ENCODE results near the gene PIGS.
"Not testable (repeated sequence)": the region's sequence is repeated elsewhere in the genome, so short reads cannot be mapped to it uniquely, and the experiment has no call there.

The PIGS gene

GRCh38 chr17:28604031-28604430, 32.7 kb upstream of the PIGS start:
- H3K27ac ChIP-seq (ENCODE audit: insufficient read depth, low read length, poor library complexity, severe bottlenecking); H3K36me3 ChIP-seq (ENCODE audit: control insufficient read depth, insufficient read depth, low read length); H3K4me1 ChIP-seq (ENCODE audit: control insufficient read depth, insufficient read depth, low read length, poor library complexity, severe bottlenecking); H3K27me3 ChIP-seq (replicated peaks; ENCODE audit: control insufficient read depth, insufficient read depth, low read length, poor library complexity, severe bottlenecking); DNase-seq; H3K4me3 ChIP-seq (ENCODE audit: insufficient read depth, low read depth, low read length, poor library complexity, severe bottlenecking); H3K9me3 ChIP-seq (ENCODE audit: control insufficient read depth, low read length): not testable (repeated sequence)

DNA sequence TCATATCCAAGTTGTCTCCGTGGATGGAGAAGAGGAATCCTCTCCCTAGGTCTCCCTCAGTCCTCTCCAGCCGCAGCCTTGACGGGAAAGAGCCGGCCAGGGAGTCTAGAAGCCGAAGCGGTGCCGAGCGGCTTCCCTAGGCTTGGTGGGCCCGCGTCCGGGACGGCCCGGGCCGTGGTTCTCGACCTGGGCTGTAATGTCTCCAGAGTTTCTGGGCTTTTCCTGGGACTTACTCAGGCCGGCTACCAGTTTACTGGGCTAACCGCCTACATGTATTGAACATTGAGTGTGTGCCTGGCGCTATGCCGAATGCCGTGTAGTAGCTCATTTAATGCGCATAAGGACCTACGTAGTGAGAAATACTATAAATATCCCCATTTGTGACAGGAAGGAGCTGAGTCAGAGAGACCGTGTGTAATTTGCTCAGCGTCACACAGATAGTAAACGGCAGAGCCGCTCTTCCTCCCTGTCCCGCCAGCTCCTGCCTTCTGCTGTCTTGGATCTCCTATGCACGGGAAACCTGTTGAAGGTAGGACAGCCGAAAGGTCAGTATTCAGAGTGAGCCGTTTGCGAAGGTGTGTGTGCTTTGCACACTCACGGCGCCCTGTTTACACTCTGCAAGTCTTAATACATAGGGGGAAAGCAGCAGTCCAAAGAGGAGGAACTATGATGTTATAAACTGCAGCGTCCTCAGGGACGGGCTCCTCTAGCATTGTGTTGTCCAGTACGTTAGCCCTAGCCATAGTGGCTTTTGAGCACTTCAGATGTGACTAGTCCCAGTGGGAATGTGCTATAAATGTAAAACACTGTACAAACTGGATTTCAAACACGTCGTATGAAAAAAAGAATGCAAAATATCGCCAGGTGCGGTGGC, 28.2 kb upstream of the PIGS start:
- peaks cover 15% of the 10 kb centered on the region for H3K4me1 ChIP-seq (ENCODE audit: control insufficient read depth, insufficient read depth, low read length, poor library complexity, severe bottlenecking)
- no peaks in the 10 kb centered on the region for H3K27me3 ChIP-seq (replicated peaks; ENCODE audit: control insufficient read depth, insufficient read depth, low read length, poor library complexity, severe bottlenecking)
- H3K36me3 ChIP-seq (ENCODE audit: control insufficient read depth, insufficient read depth, low read length) = no peaks in the 10 kb centered on the region
- peak overlapping the region; percentile 67 for H3K4me3 ChIP-seq (ENCODE audit: insufficient read depth, low read depth, low read length, poor library complexity, severe bottlenecking)
- DNase-seq = peak; percentile 31 to 52 (median 33)
- H3K27ac ChIP-seq (ENCODE audit: insufficient read depth, low read length, poor library complexity, severe bottlenecking) = peak overlapping the region; percentile 95
- no peaks in the 10 kb centered on the region for H3K9me3 ChIP-seq (ENCODE audit: control insufficient read depth, low read length)

GRCh38 chr17:28598799-28599310, 27.5 kb upstream of the PIGS start, which contains the start of gene SPAG5:
Gene SPAG5 (minus strand): TSS chr17:28599025. CDS start chr17:28598946, 79 bp downstream.
- peak within 1 kb of the TSS; percentile 95 for H3K27ac ChIP-seq (ENCODE audit: insufficient read depth, low read length, poor library complexity, severe bottlenecking)
- peak within 1 kb of the TSS; percentile 67 for H3K4me3 ChIP-seq (ENCODE audit: insufficient read depth, low read depth, low read length, poor library complexity, severe bottlenecking)
- H3K36me3 ChIP-seq (ENCODE audit: control insufficient read depth, insufficient read depth, low read length) = no peaks in the 10 kb centered on the region
- H3K27me3 ChIP-seq (replicated peaks; ENCODE audit: control insufficient read depth, insufficient read depth, low read length, poor library complexity, severe bottlenecking) = no peaks in the 10 kb centered on the region
- peak; percentile 91 for DNase-seq
- H3K9me3 ChIP-seq (ENCODE audit: control insufficient read depth, low read length) = no peaks in the 10 kb centered on the region
- peaks cover 15% of the 10 kb centered on the region for H3K4me1 ChIP-seq (ENCODE audit: control insufficient read depth, insufficient read depth, low read length, poor library complexity, severe bottlenecking)

DNA sequence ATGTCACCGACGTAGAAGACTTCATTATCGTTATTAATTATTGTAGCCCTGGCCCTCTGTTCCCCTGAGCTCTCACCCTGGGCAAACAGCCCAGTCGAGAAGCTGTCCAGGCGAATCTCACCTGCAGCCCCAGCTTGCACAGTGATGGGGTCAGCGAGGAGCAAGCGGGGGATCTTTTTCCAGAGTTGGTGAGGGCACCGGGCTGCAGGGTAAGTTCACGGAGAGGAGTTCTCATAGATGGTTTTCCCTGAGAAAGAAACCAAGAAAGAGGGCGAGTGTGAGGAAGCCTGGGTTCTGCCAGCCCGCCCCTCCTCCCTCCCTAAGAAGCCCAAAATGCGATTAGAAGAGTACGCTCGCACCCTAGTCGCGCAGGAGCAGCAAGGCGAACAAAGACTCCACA, 27.1 kb upstream of the PIGS start:
- Histone ChIP-seq H3K4me3 (ENCODE audit: insufficient read depth, low read depth, low read length, poor library complexity, severe bottlenecking) (peak overlapping the region; percentile 67), H3K27ac (ENCODE audit: insufficient read depth, low read length, poor library complexity, severe bottlenecking) (peak overlapping the region; percentile 95), H3K27me3 (replicated peaks; ENCODE audit: control insufficient read depth, insufficient read depth, low read length, poor library complexity, severe bottlenecking) (no peaks in the 10 kb centered on the region), H3K36me3 (ENCODE audit: control insufficient read depth, insufficient read depth, low read length) (no peaks in the 10 kb centered on the region), H3K9me3 (ENCODE audit: control insufficient read depth, low read length) (no peaks in the 10 kb centered on the region), H3K4me1 (ENCODE audit: control insufficient read depth, insufficient read depth, low read length, poor library complexity, severe bottlenecking) (peaks cover 15% of the 10 kb centered on the region)
- DNase-seq = no peak

- Histone ChIP-seq H3K27ac (ENCODE audit: insufficient read depth, low read length, poor library complexity, severe bottlenecking) (peak overlapping the region; percentile 95), H3K4me1 (ENCODE audit: control insufficient read depth, insufficient read depth, low read length, poor library complexity, severe bottlenecking) (peaks cover 15% of the 10 kb centered on the region), H3K4me3 (ENCODE audit: insufficient read depth, low read depth, low read length, poor library complexity, severe bottlenecking) (peak overlapping the region; percentile 67), H3K27me3 (replicated peaks; ENCODE audit: control insufficient read depth, insufficient read depth, low read length, poor library complexity, severe bottlenecking) (no peaks in the 10 kb centered on the region), H3K9me3 (ENCODE audit: control insufficient read depth, low read length) (no peaks in the 10 kb centered on the region), H3K36me3 (ENCODE audit: control insufficient read depth, insufficient read depth, low read length) (no peaks in the 10 kb centered on the region)
- no peak for DNase-seq
Measured at GRCh38 chr17:28597606-28598383, 26.5 kb upstream of the PIGS start.

- Histone ChIP-seq H3K9me3 (ENCODE audit: control insufficient read depth, low read length) (no peaks in the 10 kb centered on the region), H3K4me3 (ENCODE audit: insufficient read depth, low read depth, low read length, poor library complexity, severe bottlenecking) (no peak overlapping the region), H3K36me3 (ENCODE audit: control insufficient read depth, insufficient read depth, low read length) (no peaks in the 10 kb centered on the region), H3K27me3 (replicated peaks; ENCODE audit: control insufficient read depth, insufficient read depth, low read length, poor library complexity, severe bottlenecking) (no peaks in the 10 kb centered on the region), H3K27ac (ENCODE audit: insufficient read depth, low read length, poor library complexity, severe bottlenecking) (no peak overlapping the region), H3K4me1 (ENCODE audit: control insufficient read depth, insufficient read depth, low read length, poor library complexity, severe bottlenecking) (no peaks in the 10 kb centered on the region)
- no peak for DNase-seq
Measured at GRCh38 chr17:28592260-28592659, 20.9 kb upstream of the PIGS start.

- no peaks in the 10 kb centered on the region for H3K9me3 ChIP-seq (ENCODE audit: control insufficient read depth, low read length)
- H3K27ac ChIP-seq (ENCODE audit: insufficient read depth, low read length, poor library complexity, severe bottlenecking) = no peak overlapping the region
- no peaks in the 10 kb centered on the region for H3K4me1 ChIP-seq (ENCODE audit: control insufficient read depth, insufficient read depth, low read length, poor library complexity, severe bottlenecking)
- no peak for DNase-seq
- H3K27me3 ChIP-seq (replicated peaks; ENCODE audit: control insufficient read depth, insufficient read depth, low read length, poor library complexity, severe bottlenecking) = no peaks in the 10 kb centered on the region
- H3K36me3 ChIP-seq (ENCODE audit: control insufficient read depth, insufficient read depth, low read length) = peaks cover 6% of the 10 kb centered on the region
- no peak overlapping the region for H3K4me3 ChIP-seq (ENCODE audit: insufficient read depth, low read depth, low read length, poor library complexity, severe bottlenecking)
Measured at GRCh38 chr17:28585851-28586250, 14.5 kb upstream of the PIGS start.

DNA sequence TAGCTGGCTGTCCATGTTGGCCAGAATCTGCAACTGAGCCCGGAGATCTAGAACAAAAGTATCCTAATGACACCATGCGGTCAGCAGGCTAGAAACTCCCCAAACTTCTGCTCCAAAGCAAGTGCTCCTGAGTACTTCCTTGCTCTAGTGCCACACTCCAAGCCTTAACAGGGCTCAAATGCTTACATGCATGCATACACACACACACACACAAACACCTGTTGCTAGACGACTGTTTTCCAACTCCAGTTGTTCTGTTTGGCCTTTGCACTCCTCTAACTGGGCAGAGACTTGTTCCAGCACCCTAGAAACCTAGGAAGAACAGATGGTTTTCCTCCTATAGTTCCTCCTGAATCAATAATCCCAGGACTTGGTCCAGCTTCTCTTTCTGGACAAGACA, 13.1 kb upstream of the PIGS start:
- Histone ChIP-seq H3K27me3 (replicated peaks; ENCODE audit: control insufficient read depth, insufficient read depth, low read length, poor library complexity, severe bottlenecking) (no peaks in the 10 kb centered on the region), H3K36me3 (ENCODE audit: control insufficient read depth, insufficient read depth, low read length) (peaks cover 6% of the 10 kb centered on the region), H3K4me1 (ENCODE audit: control insufficient read depth, insufficient read depth, low read length, poor library complexity, severe bottlenecking) (no peaks in the 10 kb centered on the region), H3K4me3 (ENCODE audit: insufficient read depth, low read depth, low read length, poor library complexity, severe bottlenecking) (no peak overlapping the region), H3K27ac (ENCODE audit: insufficient read depth, low read length, poor library complexity, severe bottlenecking) (no peak overlapping the region), H3K9me3 (ENCODE audit: control insufficient read depth, low read length) (no peaks in the 10 kb centered on the region)
- no peak for DNase-seq

DNA sequence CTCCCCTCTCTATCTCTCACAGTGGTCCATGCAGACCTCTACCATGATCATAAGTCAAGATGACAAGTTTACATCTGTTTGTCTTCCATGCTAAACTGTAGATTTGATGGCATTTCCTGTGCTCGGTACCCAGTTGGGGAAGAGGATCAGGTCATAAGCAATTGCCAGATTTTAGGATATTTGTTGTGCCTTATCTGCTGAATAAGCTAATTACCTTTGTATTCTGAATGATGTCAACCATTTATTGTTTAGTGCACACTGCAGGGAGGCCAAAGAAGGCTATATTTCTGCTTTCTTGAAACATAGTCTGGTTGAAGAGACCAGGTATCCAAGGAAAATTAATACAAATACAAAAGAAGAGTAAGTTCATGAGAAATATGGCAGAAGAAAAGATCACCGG, 11.2 kb upstream of the PIGS start:
- H3K36me3 ChIP-seq (ENCODE audit: control insufficient read depth, insufficient read depth, low read length) = peaks cover 6% of the 10 kb centered on the region
- no peaks in the 10 kb centered on the region for H3K27me3 ChIP-seq (replicated peaks; ENCODE audit: control insufficient read depth, insufficient read depth, low read length, poor library complexity, severe bottlenecking)
- H3K4me1 ChIP-seq (ENCODE audit: control insufficient read depth, insufficient read depth, low read length, poor library complexity, severe bottlenecking) = no peaks in the 10 kb centered on the region
- no peak overlapping the region for H3K4me3 ChIP-seq (ENCODE audit: insufficient read depth, low read depth, low read length, poor library complexity, severe bottlenecking)
- no peak for DNase-seq
- H3K27ac ChIP-seq (ENCODE audit: insufficient read depth, low read length, poor library complexity, severe bottlenecking) = no peak overlapping the region
- no peaks in the 10 kb centered on the region for H3K9me3 ChIP-seq (ENCODE audit: control insufficient read depth, low read length)

GRCh38 chr17:28580959-28581358, 9.6 kb upstream of the PIGS start:
- Histone ChIP-seq H3K27me3 (replicated peaks; ENCODE audit: control insufficient read depth, insufficient read depth, low read length, poor library complexity, severe bottlenecking) (no peaks in the 10 kb centered on the region), H3K36me3 (ENCODE audit: control insufficient read depth, insufficient read depth, low read length) (peaks cover 6% of the 10 kb centered on the region), H3K27ac (ENCODE audit: insufficient read depth, low read length, poor library complexity, severe bottlenecking) (no peak overlapping the region), H3K9me3 (ENCODE audit: control insufficient read depth, low read length) (no peaks in the 10 kb centered on the region), H3K4me1 (ENCODE audit: control insufficient read depth, insufficient read depth, low read length, poor library complexity, severe bottlenecking) (peaks cover 3% of the 10 kb centered on the region), H3K4me3 (ENCODE audit: insufficient read depth, low read depth, low read length, poor library complexity, severe bottlenecking) (no peak overlapping the region)
- no peak for DNase-seq

All from effector memory CD4-positive, alpha-beta T cell (primary cell).